GM23338 (cell line): ENCODE data around the gene PDE6A. TPM values are rescaled to one million over a fixed set of nuclear protein-coding genes. Genes with fewer than 3 reads are reported as not detected.
A peak's percentile ranks its signal among the peaks of the same experiment; 100 is the strongest.

ENCODE experiments used
- ATAC-seq: fragments of 200-7000 bp; cut with Tn5 transposase; 3 replicates; pipeline ENCODE4 v1.9.1; 2020
- DNase-seq: peaks from one replicate; pipeline ENCODE4 v3.0.0-alpha.2; 2015; ENCODE audit warnings: low spot score
- H2AFZ ChIP-seq: fragments of 200-600 bp; sonication (generic); 2 replicates; pipeline ENCODE4 v1.8.0; 2016; ENCODE audit warnings: antibody characterized with exemption, mild to moderate bottlenecking, moderate library complexity
- H3F3A ChIP-seq: fragments of 200-600 bp; sonication (generic); replicated peaks from 2 replicates; pipeline ENCODE4 v1.8.0; 2017; ENCODE audit warnings: antibody characterized with exemption, mixed run types, low read depth
- H3K27ac ChIP-seq: fragments of 200-600 bp; sonication (generic); 2 replicates; pipeline ENCODE4 v1.6.1; 2016; ENCODE audit warnings: low read depth
- H3K27me3 ChIP-seq: fragments of 200-600 bp; sonication (generic); 2 replicates; pipeline ENCODE4 v1.8.0; 2016; ENCODE audit warnings: mild to moderate bottlenecking, mixed run types, moderate library complexity; ENCODE audit not compliant: insufficient read depth
- H3K36me3 ChIP-seq: fragments of 200-600 bp; sonication (generic); 2 replicates; pipeline ENCODE4 v1.8.0; 2016; ENCODE audit warnings: mild to moderate bottlenecking; ENCODE audit not compliant: insufficient read depth
- H3K4me1 ChIP-seq: fragments of 200-600 bp; sonication (generic); 2 replicates; pipeline ENCODE4 v1.8.0; 2016; ENCODE audit warnings: mild to moderate bottlenecking, moderate library complexity; ENCODE audit not compliant: insufficient read depth
- H3K4me2 ChIP-seq: fragments of 200-600 bp; sonication (generic); 2 replicates; pipeline ENCODE4 v1.7.1; 2017; ENCODE audit warnings: mixed run types
- H3K4me3 ChIP-seq: fragments of 200-600 bp; sonication (generic); 2 replicates; pipeline ENCODE4 v1.6.1; 2016; ENCODE audit warnings: mixed run types
- H3K79me2 ChIP-seq: fragments of 200-600 bp; sonication (generic); replicated peaks from 2 replicates; pipeline ENCODE4 v1.8.0; 2017; ENCODE audit warnings: mild to moderate bottlenecking; ENCODE audit not compliant: insufficient read depth
- H3K9me2 ChIP-seq: fragments of 200-600 bp; sonication (generic); 2 replicates; pipeline ENCODE4 v1.8.0; 2017; ENCODE audit not compliant: insufficient read depth
- H4K20me1 ChIP-seq: fragments of 200-600 bp; sonication (generic); replicated peaks from 2 replicates; pipeline ENCODE4 v1.8.0; 2017; ENCODE audit warnings: mild to moderate bottlenecking; ENCODE audit not compliant: insufficient read depth
- H3K27ac Mint-ChIP-seq: 2 replicates; pipeline ENCODE4 v1.8.0; 2020; ENCODE audit warnings: inconsistent platforms, mild to moderate bottlenecking, moderate library complexity, mixed read lengths
- H3K27me3 Mint-ChIP-seq: 3 replicates; pipeline ENCODE4 v1.8.0; 2022; ENCODE audit warnings: low read depth, mild to moderate bottlenecking, moderate library complexity, mixed read lengths, inconsistent platforms; ENCODE audit not compliant: insufficient read depth, poor library complexity
- H3K36me3 Mint-ChIP-seq: 3 replicates; pipeline ENCODE4 v1.8.0; 2021; ENCODE audit warnings: low read depth, mild to moderate bottlenecking, inconsistent platforms, moderate library complexity, mixed read lengths
- H3K4me1 Mint-ChIP-seq: 3 replicates; pipeline ENCODE4 v1.8.0; 2020; ENCODE audit warnings: mild to moderate bottlenecking, inconsistent platforms, mixed read lengths
- H3K4me3 Mint-ChIP-seq: 3 replicates; pipeline ENCODE4 v1.8.0; 2021; ENCODE audit warnings: moderate library complexity, mild to moderate bottlenecking, inconsistent platforms, mixed read lengths
- H3K9me3 Mint-ChIP-seq: 3 replicates; pipeline ENCODE4 v1.8.0; 2020; ENCODE audit warnings: moderate library complexity, mild to moderate bottlenecking, inconsistent platforms, mixed read lengths
- CREB1 ChIP-seq: fragments of 250-450 bp; sonication (Bioruptor Pico); IDR thresholded peaks from 2 replicates; pipeline ENCODE4 v1.5.0; 2020; ENCODE audit warnings: low read depth, mild to moderate bottlenecking, moderate library complexity
- EZH2 ChIP-seq: fragments of 200-600 bp; sonication (generic); IDR thresholded peaks from one replicate; pipeline ENCODE4 v1.8.0; 2017; ENCODE audit warnings: antibody characterized with exemption, mild to moderate bottlenecking, low read depth; ENCODE audit not compliant: unreplicated experiment
- EZH2phosphoT487 ChIP-seq: fragments of 200-600 bp; sonication (generic); IDR thresholded peaks from one replicate; pipeline ENCODE4 v1.8.1; 2018; ENCODE audit warnings: antibody characterized with exemption; ENCODE audit not compliant: unreplicated experiment
- JUNB ChIP-seq: IDR thresholded peaks from one replicate; pipeline ENCODE4 v1.6.1; 2016; ENCODE audit warnings: antibody characterized with exemption; ENCODE audit not compliant: unreplicated experiment
- NANOG ChIP-seq: IDR thresholded peaks from 2 replicates; pipeline ENCODE4 v1.6.1; 2016; ENCODE audit warnings: antibody characterized with exemption, borderline replicate concordance
- POLR2AphosphoS5 ChIP-seq: IDR thresholded peaks from 2 replicates; pipeline ENCODE4 v1.6.1; 2016; ENCODE audit warnings: antibody characterized with exemption, low read depth
- STAT1 ChIP-seq: IDR thresholded peaks from one replicate; pipeline ENCODE4 v1.6.1; 2016; ENCODE audit warnings: antibody characterized with exemption; ENCODE audit not compliant: unreplicated experiment
- ZNF114 ChIP-seq: fragments of 250-450 bp; sonication (Bioruptor Pico); IDR thresholded peaks from 2 replicates; pipeline ENCODE4 v1.5.0; 2020; ENCODE audit warnings: mild to moderate bottlenecking, moderate library complexity
- ZNF331 ChIP-seq: fragments of 250-450 bp; sonication (Bioruptor Pico); IDR thresholded peaks from 2 replicates; pipeline ENCODE4 v1.5.0; 2020; ENCODE audit warnings: low read depth, mild to moderate bottlenecking, moderate library complexity
- polyA plus RNA-seq: library from polyadenylated mRNA; unstranded; fragments of >200 nt; fragmentation: Nextera tagmentation; extraction: Ambion mirVana; gene quantifications from 2 replicates; pipeline ENCODE4 v1.2.1, GENCODE V29; 2016
- total RNA-seq: library from RNA; depleted of rRNA; stranded (reverse); fragments of >200 nt; shearing (Covaris generic); gene quantifications from 2 replicates; pipeline ENCODE4 v1.2.3, GENCODE V29; 2014
- TF ChIP-seq, protein P1 (sequence below): fragments of 250-450 bp; sonication (Bioruptor Pico); IDR thresholded peaks from 2 replicates; pipeline ENCODE4 v1.5.0; 2020; ENCODE audit warnings: mild to moderate bottlenecking, moderate library complexity
- TF ChIP-seq, protein P2 (sequence below): IDR thresholded peaks from one replicate; pipeline ENCODE4 v1.6.1; 2018; ENCODE audit warnings: antibody characterized with exemption; ENCODE audit not compliant: unreplicated experiment
- TF ChIP-seq, protein P3 (sequence below): IDR thresholded peaks from 2 replicates; pipeline ENCODE4 v1.6.1; 2016; ENCODE audit warnings: antibody characterized with exemption
- TF ChIP-seq, protein P4 (sequence below), 2 experiments: fragments of 200-600 bp in 1 of 2; sonication (generic) in 1 of 2; conservative IDR thresholded peaks; 2 replicates each; pipeline versions ENCODE4 v1.5.1 to v1.6.1; 2016 to 2017; ENCODE audit warnings: antibody characterized with exemption in 2 of 2, low read depth in 2 of 2, mild to moderate bottlenecking in 2 of 2, moderate library complexity in 1 of 2

Gene PDE6A
- total and polyA plus RNA-seq, 2 experiments from 2014 or later: 0.08 TPM; not detected in 1

DNA sequence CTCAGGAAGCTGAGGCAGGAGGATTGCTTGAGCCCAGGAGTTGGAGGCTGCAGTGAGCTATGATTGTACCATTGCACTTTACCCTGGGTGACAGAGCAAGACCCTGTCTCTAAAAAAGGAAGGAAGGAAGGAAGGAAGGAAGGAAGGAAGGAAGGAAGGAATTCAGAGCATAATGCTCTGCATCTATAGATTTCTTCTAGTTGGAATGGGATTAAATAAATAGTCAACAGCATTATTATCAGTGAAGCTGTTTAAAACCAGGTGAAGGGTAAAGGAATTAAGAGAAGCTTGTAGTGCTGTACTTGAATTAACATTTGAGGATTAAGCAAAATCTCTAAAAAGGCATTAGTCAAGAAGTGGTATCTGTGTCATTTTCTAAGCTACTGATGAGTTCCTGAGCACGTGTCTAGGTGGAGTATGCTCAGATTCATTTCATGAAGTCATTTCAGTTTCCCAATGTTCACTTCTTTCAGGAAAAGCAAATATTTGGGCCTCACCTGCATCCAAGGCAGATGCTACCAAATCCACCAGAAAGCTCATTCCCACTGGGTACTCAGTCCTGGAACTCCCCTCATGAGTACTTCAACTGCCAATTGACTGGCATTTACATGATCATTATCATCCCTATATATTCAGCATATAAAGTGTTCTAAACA lies 8.4 kb downstream of the PDE6A start:
- no peaks in the 10 kb centered on the region for H3K36me3 Mint-ChIP-seq
- ATAC-seq (no peak), DNase-seq (no peak)
- Histone ChIP-seq H3F3A (no peaks in the 10 kb centered on the region), H3K36me3 (no peaks in the 10 kb centered on the region), H3K4me2 (no peak overlapping the region), H3K27me3 (no peaks in the 10 kb centered on the region), H3K79me2 (no peaks in the 10 kb centered on the region), H3K9me2 (no peaks in the 10 kb centered on the region), H2AFZ (peak overlapping the region; percentile 32; the same call in 1 of the 2 replicates), H3K4me3 (no peak overlapping the region), H3K4me1 (0 out of 2 replicates have a peak, but pooled peaks cover 5% of the 10 kb centered on the region), H4K20me1 (no peaks in the 10 kb centered on the region), H3K27ac (no peak overlapping the region)
- no peak overlapping the region for H3K27ac Mint-ChIP-seq
- H3K4me3 Mint-ChIP-seq: no peak overlapping the region
- peaks cover 9% of the 10 kb centered on the region; the same call in 2 of the 3 replicates for H3K4me1 Mint-ChIP-seq
- TF ChIP-seq ZNF331 (no peak), EZH2phosphoT487 (no peak), NANOG (no peak), JUNB (no peak), STAT1 (no peak), ZNF114 (CRISPR knock-in tag) (no peak), POLR2AphosphoS5 (no peak), EZH2 (no peak), CREB1 (CRISPR knock-in tag) (no peak)
- TF ChIP-seq, protein P1, sequence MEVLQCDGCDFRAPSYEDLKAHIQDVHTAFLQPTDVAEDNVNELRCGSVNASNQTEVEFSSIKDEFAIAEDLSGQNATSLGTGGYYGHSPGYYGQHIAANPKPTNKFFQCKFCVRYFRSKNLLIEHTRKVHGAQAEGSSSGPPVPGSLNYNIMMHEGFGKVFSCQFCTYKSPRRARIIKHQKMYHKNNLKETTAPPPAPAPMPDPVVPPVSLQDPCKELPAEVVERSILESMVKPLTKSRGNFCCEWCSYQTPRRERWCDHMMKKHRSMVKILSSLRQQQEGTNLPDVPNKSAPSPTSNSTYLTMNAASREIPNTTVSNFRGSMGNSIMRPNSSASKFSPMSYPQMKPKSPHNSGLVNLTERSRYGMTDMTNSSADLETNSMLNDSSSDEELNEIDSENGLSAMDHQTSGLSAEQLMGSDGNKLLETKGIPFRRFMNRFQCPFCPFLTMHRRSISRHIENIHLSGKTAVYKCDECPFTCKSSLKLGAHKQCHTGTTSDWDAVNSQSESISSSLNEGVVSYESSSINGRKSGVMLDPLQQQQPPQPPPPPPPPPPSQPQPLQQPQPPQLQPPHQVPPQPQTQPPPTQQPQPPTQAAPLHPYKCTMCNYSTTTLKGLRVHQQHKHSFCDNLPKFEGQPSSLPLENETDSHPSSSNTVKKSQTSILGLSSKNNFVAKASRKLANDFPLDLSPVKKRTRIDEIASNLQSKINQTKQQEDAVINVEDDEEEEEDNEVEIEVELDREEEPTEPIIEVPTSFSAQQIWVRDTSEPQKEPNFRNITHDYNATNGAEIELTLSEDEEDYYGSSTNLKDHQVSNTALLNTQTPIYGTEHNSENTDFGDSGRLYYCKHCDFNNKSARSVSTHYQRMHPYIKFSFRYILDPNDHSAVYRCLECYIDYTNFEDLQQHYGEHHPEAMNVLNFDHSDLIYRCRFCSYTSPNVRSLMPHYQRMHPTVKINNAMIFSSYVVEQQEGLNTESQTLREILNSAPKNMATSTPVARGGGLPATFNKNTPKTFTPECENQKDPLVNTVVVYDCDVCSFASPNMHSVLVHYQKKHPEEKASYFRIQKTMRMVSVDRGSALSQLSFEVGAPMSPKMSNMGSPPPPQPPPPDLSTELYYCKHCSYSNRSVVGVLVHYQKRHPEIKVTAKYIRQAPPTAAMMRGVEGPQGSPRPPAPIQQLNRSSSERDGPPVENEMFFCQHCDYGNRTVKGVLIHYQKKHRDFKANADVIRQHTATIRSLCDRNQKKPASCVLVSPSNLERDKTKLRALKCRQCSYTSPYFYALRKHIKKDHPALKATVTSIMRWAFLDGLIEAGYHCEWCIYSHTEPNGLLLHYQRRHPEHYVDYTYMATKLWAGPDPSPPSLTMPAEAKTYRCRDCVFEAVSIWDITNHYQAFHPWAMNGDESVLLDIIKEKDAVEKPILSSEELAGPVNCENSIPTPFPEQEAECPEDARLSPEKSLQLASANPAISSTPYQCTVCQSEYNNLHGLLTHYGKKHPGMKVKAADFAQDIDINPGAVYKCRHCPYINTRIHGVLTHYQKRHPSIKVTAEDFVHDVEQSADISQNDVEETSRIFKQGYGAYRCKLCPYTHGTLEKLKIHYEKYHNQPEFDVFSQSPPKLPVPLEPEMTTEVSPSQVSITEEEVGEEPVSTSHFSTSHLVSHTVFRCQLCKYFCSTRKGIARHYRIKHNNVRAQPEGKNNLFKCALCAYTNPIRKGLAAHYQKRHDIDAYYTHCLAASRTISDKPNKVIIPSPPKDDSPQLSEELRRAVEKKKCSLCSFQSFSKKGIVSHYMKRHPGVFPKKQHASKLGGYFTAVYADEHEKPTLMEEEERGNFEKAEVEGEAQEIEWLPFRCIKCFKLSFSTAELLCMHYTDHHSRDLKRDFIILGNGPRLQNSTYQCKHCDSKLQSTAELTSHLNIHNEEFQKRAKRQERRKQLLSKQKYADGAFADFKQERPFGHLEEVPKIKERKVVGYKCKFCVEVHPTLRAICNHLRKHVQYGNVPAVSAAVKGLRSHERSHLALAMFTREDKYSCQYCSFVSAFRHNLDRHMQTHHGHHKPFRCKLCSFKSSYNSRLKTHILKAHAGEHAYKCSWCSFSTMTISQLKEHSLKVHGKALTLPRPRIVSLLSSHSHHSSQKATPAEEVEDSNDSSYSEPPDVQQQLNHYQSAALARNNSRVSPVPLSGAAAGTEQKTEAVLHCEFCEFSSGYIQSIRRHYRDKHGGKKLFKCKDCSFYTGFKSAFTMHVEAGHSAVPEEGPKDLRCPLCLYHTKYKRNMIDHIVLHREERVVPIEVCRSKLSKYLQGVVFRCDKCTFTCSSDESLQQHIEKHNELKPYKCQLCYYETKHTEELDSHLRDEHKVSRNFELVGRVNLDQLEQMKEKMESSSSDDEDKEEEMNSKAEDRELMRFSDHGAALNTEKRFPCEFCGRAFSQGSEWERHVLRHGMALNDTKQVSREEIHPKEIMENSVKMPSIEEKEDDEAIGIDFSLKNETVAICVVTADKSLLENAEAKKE: no peak
- TF ChIP-seq, protein P2, sequence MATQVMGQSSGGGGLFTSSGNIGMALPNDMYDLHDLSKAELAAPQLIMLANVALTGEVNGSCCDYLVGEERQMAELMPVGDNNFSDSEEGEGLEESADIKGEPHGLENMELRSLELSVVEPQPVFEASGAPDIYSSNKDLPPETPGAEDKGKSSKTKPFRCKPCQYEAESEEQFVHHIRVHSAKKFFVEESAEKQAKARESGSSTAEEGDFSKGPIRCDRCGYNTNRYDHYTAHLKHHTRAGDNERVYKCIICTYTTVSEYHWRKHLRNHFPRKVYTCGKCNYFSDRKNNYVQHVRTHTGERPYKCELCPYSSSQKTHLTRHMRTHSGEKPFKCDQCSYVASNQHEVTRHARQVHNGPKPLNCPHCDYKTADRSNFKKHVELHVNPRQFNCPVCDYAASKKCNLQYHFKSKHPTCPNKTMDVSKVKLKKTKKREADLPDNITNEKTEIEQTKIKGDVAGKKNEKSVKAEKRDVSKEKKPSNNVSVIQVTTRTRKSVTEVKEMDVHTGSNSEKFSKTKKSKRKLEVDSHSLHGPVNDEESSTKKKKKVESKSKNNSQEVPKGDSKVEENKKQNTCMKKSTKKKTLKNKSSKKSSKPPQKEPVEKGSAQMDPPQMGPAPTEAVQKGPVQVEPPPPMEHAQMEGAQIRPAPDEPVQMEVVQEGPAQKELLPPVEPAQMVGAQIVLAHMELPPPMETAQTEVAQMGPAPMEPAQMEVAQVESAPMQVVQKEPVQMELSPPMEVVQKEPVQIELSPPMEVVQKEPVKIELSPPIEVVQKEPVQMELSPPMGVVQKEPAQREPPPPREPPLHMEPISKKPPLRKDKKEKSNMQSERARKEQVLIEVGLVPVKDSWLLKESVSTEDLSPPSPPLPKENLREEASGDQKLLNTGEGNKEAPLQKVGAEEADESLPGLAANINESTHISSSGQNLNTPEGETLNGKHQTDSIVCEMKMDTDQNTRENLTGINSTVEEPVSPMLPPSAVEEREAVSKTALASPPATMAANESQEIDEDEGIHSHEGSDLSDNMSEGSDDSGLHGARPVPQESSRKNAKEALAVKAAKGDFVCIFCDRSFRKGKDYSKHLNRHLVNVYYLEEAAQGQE: no peak
- TF ChIP-seq, protein P3, sequence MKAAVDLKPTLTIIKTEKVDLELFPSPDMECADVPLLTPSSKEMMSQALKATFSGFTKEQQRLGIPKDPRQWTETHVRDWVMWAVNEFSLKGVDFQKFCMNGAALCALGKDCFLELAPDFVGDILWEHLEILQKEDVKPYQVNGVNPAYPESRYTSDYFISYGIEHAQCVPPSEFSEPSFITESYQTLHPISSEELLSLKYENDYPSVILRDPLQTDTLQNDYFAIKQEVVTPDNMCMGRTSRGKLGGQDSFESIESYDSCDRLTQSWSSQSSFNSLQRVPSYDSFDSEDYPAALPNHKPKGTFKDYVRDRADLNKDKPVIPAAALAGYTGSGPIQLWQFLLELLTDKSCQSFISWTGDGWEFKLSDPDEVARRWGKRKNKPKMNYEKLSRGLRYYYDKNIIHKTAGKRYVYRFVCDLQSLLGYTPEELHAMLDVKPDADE: no peak
- TF ChIP-seq, protein P4, sequence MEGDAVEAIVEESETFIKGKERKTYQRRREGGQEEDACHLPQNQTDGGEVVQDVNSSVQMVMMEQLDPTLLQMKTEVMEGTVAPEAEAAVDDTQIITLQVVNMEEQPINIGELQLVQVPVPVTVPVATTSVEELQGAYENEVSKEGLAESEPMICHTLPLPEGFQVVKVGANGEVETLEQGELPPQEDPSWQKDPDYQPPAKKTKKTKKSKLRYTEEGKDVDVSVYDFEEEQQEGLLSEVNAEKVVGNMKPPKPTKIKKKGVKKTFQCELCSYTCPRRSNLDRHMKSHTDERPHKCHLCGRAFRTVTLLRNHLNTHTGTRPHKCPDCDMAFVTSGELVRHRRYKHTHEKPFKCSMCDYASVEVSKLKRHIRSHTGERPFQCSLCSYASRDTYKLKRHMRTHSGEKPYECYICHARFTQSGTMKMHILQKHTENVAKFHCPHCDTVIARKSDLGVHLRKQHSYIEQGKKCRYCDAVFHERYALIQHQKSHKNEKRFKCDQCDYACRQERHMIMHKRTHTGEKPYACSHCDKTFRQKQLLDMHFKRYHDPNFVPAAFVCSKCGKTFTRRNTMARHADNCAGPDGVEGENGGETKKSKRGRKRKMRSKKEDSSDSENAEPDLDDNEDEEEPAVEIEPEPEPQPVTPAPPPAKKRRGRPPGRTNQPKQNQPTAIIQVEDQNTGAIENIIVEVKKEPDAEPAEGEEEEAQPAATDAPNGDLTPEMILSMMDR (conservative IDR thresholded peaks at IDR 0.05; ENCODE audit: low read depth in 2 of 2): no peak
- H3K9me3 Mint-ChIP-seq: no peaks in the 10 kb centered on the region
- H3K27me3 Mint-ChIP-seq: peaks cover 5% of the 10 kb centered on the region
